Neural progenitor cell (in vitro differentiated cells): ENCODE measurements around the gene AKAP9.

Source experiments
- CTCF ChIP-seq: fragments of 200-600 bp; sonication (generic); IDR thresholded peaks from 2 replicates; pipeline ENCODE4 v1.5.1; 2017; ENCODE audit warnings: antibody characterized with exemption, mild to moderate bottlenecking
- EZH2 ChIP-seq: fragments of 200-600 bp; sonication (generic); IDR thresholded peaks from 2 replicates; pipeline ENCODE4 v1.6.1; 2017; ENCODE audit warnings: antibody characterized with exemption, mild to moderate bottlenecking, moderate library complexity

DNA sequence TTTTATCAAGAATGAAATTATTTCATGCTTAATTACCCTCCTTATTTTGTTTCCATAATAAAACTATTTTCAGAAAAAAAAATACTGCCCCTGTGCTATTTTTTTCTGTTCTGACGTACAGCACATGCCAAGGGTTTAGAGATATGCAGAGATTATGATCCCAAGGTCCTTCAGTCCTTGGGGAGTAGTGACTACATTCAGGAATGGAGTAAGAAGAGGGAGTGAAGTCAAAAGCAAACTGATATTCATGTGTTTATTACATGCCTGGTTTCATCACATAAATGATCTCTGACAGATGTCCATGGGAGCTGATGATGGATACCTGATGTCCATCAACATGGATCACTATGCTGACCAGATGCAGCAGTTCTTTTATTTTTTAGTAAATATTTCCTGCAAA lies 17.2 kb downstream of the AKAP9 start:
- TF ChIP-seq CTCF (no peak), EZH2 (no peak)
